Measurements from ENCODE around the gene RAMP3. TPM values are rescaled to one million over a fixed set of nuclear protein-coding genes. Genes with fewer than 3 reads are reported as not detected.

The RAMP3 gene
- total and polyA plus RNA-seq, 10 of the 15 experiments (the other 5 are each of a cell fraction or from before 2014, with no cell fraction given): not detected

DNA sequence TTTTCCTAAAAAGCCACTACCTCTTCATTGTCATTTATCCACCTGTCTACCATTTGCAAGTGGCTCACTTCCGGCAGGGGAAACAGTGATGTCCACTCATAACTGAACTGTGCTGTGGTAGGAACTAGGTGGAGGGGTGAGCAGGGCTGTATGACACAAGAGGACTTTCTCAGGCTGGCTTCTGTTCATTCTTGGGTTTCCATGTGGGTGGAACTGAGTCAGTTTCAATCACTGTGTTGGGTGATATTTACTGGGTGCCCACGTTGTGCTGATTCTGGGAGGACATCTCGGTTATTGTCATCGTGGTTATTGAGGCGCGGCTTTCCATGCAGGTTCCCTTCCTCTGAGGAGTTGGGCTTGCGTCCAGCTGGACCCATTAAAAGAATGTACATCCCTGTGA, 38.8 kb downstream of the RAMP3 start (continued):
- TF ChIP-seq NFYA (IDR thresholded peaks at IDR 0.05; ENCODE audit: borderline replicate concordance, low read depth, low read length) (no peak), SMAD1 (IDR thresholded peaks at IDR 0.05; ENCODE audit: low read depth, partially characterized antibody) (no peak), CBX3 (IDR thresholded peaks at IDR 0.05; ENCODE audit: borderline replicate concordance, low read depth) (no peak), EZH2 (IDR thresholded peaks at IDR 0.05; ENCODE audit: borderline replicate concordance, control insufficient read depth, low read depth, low read length) (no peak), HDAC6 (IDR thresholded peaks at IDR 0.05; ENCODE audit: unreplicated experiment) (no peak), SREBF2 (IDR thresholded peaks at IDR 0.05; ENCODE audit: low read length) (no peak), NFIC (IDR thresholded peaks at IDR 0.05; ENCODE audit: low read depth, low read length) (peak; percentile 56; the same call in 1 of the 2 replicates), KAT2A (conservative IDR thresholded peaks at IDR 0.05; ENCODE audit: control insufficient read depth, low read depth, low read length) (no peak), SIN3A (IDR thresholded peaks at IDR 0.05; ENCODE audit: low read depth, low read length) (no peak), ZSCAN29 (IDR thresholded peaks at IDR 0.05) (no peak), FOS (IDR thresholded peaks at IDR 0.05; ENCODE audit: borderline replicate concordance, extremely low read depth, insufficient read length) (no peak), SP1 (IDR thresholded peaks at IDR 0.05; ENCODE audit: low read depth, low read length) (no peak), SIX5 (IDR thresholded peaks at IDR 0.05; ENCODE audit: low read depth, low read length, severe bottlenecking) (no peak), KDM1A (IDR thresholded peaks at IDR 0.05; ENCODE audit: borderline replicate concordance) (no peak), ZNF217 (IDR thresholded peaks at IDR 0.05) (no peak), JUNB (IDR thresholded peaks at IDR 0.05) (peak; percentile 83), MYC (IDR thresholded peaks at IDR 0.05; ENCODE audit: insufficient read depth, insufficient read length, insufficient replicate concordance, low read length, severe bottlenecking) (no peak), RB1 (IDR thresholded peaks at IDR 0.05; ENCODE audit: borderline replicate concordance) (no peak), GATAD2B (conservative IDR thresholded peaks at IDR 0.05; ENCODE audit: low read depth) (no peak), CREM (IDR thresholded peaks at IDR 0.05; ENCODE audit: low read depth) (peak; percentile 43; the same call in 1 of the 2 replicates)
- TF ChIP-seq, protein P1, sequence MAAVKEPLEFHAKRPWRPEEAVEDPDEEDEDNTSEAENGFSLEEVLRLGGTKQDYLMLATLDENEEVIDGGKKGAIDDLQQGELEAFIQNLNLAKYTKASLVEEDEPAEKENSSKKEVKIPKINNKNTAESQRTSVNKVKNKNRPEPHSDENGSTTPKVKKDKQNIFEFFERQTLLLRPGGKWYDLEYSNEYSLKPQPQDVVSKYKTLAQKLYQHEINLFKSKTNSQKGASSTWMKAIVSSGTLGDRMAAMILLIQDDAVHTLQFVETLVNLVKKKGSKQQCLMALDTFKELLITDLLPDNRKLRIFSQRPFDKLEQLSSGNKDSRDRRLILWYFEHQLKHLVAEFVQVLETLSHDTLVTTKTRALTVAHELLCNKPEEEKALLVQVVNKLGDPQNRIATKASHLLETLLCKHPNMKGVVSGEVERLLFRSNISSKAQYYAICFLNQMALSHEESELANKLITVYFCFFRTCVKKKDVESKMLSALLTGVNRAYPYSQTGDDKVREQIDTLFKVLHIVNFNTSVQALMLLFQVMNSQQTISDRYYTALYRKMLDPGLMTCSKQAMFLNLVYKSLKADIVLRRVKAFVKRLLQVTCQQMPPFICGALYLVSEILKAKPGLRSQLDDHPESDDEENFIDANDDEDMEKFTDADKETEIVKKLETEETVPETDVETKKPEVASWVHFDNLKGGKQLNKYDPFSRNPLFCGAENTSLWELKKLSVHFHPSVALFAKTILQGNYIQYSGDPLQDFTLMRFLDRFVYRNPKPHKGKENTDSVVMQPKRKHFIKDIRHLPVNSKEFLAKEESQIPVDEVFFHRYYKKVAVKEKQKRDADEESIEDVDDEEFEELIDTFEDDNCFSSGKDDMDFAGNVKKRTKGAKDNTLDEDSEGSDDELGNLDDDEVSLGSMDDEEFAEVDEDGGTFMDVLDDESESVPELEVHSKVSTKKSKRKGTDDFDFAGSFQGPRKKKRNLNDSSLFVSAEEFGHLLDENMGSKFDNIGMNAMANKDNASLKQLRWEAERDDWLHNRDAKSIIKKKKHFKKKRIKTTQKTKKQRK (IDR thresholded peaks at IDR 0.05; ENCODE audit: low read depth, low read length): no peak
- TF ChIP-seq, protein P2, sequence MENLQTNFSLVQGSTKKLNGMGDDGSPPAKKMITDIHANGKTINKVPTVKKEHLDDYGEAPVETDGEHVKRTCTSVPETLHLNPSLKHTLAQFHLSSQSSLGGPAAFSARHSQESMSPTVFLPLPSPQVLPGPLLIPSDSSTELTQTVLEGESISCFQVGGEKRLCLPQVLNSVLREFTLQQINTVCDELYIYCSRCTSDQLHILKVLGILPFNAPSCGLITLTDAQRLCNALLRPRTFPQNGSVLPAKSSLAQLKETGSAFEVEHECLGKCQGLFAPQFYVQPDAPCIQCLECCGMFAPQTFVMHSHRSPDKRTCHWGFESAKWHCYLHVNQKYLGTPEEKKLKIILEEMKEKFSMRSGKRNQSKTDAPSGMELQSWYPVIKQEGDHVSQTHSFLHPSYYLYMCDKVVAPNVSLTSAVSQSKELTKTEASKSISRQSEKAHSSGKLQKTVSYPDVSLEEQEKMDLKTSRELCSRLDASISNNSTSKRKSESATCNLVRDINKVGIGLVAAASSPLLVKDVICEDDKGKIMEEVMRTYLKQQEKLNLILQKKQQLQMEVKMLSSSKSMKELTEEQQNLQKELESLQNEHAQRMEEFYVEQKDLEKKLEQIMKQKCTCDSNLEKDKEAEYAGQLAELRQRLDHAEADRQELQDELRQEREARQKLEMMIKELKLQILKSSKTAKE (IDR thresholded peaks at IDR 0.05; ENCODE audit: low read depth, poor library complexity, severe bottlenecking): no peak
- TF ChIP-seq, protein P3, sequence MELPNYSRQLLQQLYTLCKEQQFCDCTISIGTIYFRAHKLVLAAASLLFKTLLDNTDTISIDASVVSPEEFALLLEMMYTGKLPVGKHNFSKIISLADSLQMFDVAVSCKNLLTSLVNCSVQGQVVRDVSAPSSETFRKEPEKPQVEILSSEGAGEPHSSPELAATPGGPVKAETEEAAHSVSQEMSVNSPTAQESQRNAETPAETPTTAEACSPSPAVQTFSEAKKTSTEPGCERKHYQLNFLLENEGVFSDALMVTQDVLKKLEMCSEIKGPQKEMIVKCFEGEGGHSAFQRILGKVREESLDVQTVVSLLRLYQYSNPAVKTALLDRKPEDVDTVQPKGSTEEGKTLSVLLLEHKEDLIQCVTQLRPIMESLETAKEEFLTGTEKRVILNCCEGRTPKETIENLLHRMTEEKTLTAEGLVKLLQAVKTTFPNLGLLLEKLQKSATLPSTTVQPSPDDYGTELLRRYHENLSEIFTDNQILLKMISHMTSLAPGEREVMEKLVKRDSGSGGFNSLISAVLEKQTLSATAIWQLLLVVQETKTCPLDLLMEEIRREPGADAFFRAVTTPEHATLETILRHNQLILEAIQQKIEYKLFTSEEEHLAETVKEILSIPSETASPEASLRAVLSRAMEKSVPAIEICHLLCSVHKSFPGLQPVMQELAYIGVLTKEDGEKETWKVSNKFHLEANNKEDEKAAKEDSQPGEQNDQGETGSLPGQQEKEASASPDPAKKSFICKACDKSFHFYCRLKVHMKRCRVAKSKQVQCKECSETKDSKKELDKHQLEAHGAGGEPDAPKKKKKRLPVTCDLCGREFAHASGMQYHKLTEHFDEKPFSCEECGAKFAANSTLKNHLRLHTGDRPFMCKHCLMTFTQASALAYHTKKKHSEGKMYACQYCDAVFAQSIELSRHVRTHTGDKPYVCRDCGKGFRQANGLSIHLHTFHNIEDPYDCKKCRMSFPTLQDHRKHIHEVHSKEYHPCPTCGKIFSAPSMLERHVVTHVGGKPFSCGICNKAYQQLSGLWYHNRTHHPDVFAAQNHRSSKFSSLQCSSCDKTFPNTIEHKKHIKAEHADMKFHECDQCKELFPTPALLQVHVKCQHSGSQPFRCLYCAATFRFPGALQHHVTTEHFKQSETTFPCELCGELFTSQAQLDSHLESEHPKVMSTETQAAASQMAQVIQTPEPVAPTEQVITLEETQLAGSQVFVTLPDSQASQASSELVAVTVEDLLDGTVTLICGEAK (IDR thresholded peaks at IDR 0.05; ENCODE audit: borderline replicate concordance): no peak

Measured in GM12878 (cell line).